Uterus (tissue), 2 donors: ENCODE results near the gene CHMP6.

Experiments
- CTCF ChIP-seq, 4 experiments: fragments of 200-600 bp in 2 of 4; fragments of 450-650 bp in 2 of 4; sonication (generic) in 2 of 4; IDR thresholded peaks; one replicate each; pipeline ENCODE4 v1.5.1; 2016 to 2019; ENCODE audit warnings: antibody characterized with exemption in 4 of 4, mild to moderate bottlenecking in 2 of 4, moderate library complexity in 1 of 4
- POLR2A ChIP-seq, 2 donors: fragments of 450-650 bp; IDR thresholded peaks; one replicate each; pipeline ENCODE4 v1.6.1; 2016; ENCODE audit warnings: antibody characterized with exemption in 2 of 2, mild to moderate bottlenecking in 1 of 2, moderate library complexity in 1 of 2

GRCh38 chr17:81045590-81046095 is 54.0 kb downstream of the CHMP6 start:
- TF ChIP-seq CTCF (IDR thresholded peaks at IDR 0.05) (no peak), POLR2A (IDR thresholded peaks at IDR 0.05) (no peak)
